Effector memory CD4-positive, alpha-beta T cell (primary cell): ENCODE measurements around the gene CAMTA1.

ENCODE experiments used
- DNase-seq, 3 donors: peaks; one replicate each; pipeline ENCODE4 v3.0.0-alpha.2; 2020
- H3K27ac ChIP-seq: 2 replicates; pipeline ENCODE4 v1.7.0; 2013; ENCODE audit warnings: mild to moderate bottlenecking, low read length, moderate library complexity; ENCODE audit not compliant: insufficient read depth, poor library complexity, severe bottlenecking
- H3K27me3 ChIP-seq: replicated peaks from 2 replicates; pipeline ENCODE4 v1.7.0; 2013; ENCODE audit warnings: mild to moderate bottlenecking, low read length; ENCODE audit not compliant: insufficient read depth, control insufficient read depth, poor library complexity, severe bottlenecking
- H3K36me3 ChIP-seq: 2 replicates; pipeline ENCODE4 v1.7.0; 2013; ENCODE audit warnings: mild to moderate bottlenecking, low read length, moderate library complexity; ENCODE audit not compliant: control insufficient read depth, insufficient read depth
- H3K4me1 ChIP-seq: 2 replicates; pipeline ENCODE4 v1.7.0; 2013; ENCODE audit warnings: low read length, mild to moderate bottlenecking; ENCODE audit not compliant: control insufficient read depth, insufficient read depth, poor library complexity, severe bottlenecking
- H3K4me3 ChIP-seq: 2 replicates; pipeline ENCODE4 v1.7.0; 2013; ENCODE audit warnings: low read length, low read depth, mild to moderate bottlenecking; ENCODE audit not compliant: insufficient read depth, poor library complexity, severe bottlenecking
- H3K9me3 ChIP-seq: 2 replicates; pipeline ENCODE4 v1.7.0; 2013; ENCODE audit warnings: mild to moderate bottlenecking, low read length, moderate library complexity; ENCODE audit not compliant: control insufficient read depth

Gene CAMTA1

GRCh38 chr1:7565099-7565750 is 780.0 kb downstream of the CAMTA1 start:
- Histone ChIP-seq H3K9me3 (no peaks in the 10 kb centered on the region), H3K36me3 (no peaks in the 10 kb centered on the region), H3K27me3 (no peaks in the 10 kb centered on the region), H3K4me1 (no peaks in the 10 kb centered on the region), H3K4me3 (no peak overlapping the region), H3K27ac (no peak overlapping the region)
- DNase-seq, result no peak

DNA sequence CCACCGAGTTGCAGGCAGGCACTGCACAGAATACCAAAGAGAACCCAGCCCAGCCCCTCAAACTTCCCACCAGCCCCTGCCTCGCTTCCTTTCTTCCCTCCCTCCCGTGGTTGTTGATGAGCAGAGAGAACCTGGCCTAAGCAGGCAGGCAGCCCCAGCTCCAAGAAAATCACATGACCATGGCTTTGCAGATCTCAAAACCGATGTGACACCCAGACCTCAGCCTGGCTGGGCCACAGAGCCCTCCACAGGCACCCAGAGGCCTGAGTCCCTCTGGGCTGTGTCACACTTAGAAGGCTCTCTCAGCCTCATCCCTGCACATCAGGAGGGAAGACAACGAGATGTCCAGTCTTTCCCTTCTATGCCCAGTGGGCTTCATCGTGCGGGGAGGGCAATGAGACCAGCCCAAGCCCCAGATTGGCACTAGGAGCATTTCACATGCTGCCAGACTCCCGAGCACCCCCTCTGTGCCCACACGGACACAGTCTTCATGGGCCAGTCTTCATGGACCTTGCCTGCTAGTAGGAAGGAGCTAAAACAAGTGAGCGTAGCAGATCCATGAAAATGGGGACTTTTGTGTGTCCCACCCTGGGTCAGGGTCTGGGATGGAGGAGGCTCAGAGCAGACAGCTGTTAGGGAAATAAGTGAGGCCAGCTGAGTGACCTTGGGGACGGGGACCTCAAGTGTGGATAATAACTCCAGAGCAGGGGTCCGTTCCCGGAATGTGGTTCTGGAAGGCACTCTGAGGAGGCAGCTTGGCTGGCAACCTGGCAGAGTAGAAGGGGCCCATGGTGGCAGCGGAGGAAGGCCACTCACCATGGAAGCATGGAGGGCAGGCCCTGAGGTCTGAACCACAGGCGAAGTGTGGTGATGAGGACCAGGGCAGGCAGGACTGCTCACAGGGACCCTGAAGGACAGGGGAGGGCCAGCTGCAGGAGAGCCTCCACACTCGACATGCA is 781.4 kb downstream of the CAMTA1 start:
- Histone ChIP-seq H3K27ac (no peak overlapping the region), H3K4me1 (no peaks in the 10 kb centered on the region), H3K9me3 (no peaks in the 10 kb centered on the region), H3K27me3 (no peaks in the 10 kb centered on the region), H3K4me3 (no peak overlapping the region), H3K36me3 (no peaks in the 10 kb centered on the region)
- no peak for DNase-seq

DNA sequence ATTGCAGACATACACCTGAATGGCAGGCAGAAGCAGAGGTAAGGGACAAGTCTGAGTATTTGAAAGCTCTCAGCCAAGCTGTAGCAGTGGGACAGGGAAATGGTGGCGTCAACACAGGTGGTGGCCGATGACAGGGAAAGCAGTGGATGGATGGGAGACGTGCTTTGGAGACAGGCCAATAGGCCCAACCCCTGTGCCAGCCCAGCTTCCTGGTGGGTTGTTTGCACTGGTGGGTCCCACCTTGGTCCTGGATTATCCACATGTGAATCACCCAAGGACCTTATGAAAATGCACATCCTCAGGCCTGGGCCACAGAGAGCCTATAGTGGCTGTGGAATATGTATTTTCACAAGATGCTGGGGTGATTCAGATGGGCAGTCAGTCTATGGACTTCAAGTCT is 782.1 kb downstream of the CAMTA1 start:
- Histone ChIP-seq H3K9me3 (no peaks in the 10 kb centered on the region), H3K27me3 (no peaks in the 10 kb centered on the region), H3K36me3 (no peaks in the 10 kb centered on the region), H3K27ac (no peak overlapping the region), H3K4me3 (no peak overlapping the region), H3K4me1 (no peaks in the 10 kb centered on the region)
- no peak for DNase-seq

DNA sequence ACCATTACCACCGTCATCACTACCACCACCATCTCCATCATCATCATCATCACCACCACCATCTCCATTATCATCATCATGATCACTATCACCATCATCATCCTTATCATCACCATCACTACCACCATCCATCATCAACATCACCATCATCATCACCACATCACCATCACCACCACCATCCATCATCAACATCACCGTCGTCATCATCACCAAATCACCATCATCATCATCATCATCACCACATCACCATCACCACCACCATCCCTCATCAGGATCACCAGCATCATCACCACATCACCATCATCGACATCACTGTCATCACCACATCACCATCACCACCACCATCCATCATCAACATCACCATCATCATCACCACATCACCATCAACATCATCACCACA is 782.8 kb downstream of the CAMTA1 start:
- Histone ChIP-seq H3K27me3 (no peaks in the 10 kb centered on the region), H3K27ac (no peak overlapping the region), H3K9me3 (no peaks in the 10 kb centered on the region), H3K4me1 (no peaks in the 10 kb centered on the region), H3K36me3 (no peaks in the 10 kb centered on the region), H3K4me3 (no peak overlapping the region)
- no peak for DNase-seq

GRCh38 chr1:7568901-7569524 is 783.8 kb downstream of the CAMTA1 start:
- Histone ChIP-seq H3K9me3 (no peaks in the 10 kb centered on the region), H3K27ac (no peak overlapping the region), H3K36me3 (no peaks in the 10 kb centered on the region), H3K27me3 (no peaks in the 10 kb centered on the region), H3K4me3 (no peak overlapping the region), H3K4me1 (no peaks in the 10 kb centered on the region)
- no peak for DNase-seq

GRCh38 chr1:7570311-7570710 is 785.1 kb downstream of the CAMTA1 start:
- no peak overlapping the region for H3K27ac ChIP-seq
- no peak for DNase-seq
- H3K9me3 ChIP-seq, result no peaks in the 10 kb centered on the region
- peaks cover 3% of the 10 kb centered on the region for H3K27me3 ChIP-seq
- no peak overlapping the region for H3K4me3 ChIP-seq
- no peaks in the 10 kb centered on the region for H3K4me1 ChIP-seq
- no peaks in the 10 kb centered on the region for H3K36me3 ChIP-seq

DNA sequence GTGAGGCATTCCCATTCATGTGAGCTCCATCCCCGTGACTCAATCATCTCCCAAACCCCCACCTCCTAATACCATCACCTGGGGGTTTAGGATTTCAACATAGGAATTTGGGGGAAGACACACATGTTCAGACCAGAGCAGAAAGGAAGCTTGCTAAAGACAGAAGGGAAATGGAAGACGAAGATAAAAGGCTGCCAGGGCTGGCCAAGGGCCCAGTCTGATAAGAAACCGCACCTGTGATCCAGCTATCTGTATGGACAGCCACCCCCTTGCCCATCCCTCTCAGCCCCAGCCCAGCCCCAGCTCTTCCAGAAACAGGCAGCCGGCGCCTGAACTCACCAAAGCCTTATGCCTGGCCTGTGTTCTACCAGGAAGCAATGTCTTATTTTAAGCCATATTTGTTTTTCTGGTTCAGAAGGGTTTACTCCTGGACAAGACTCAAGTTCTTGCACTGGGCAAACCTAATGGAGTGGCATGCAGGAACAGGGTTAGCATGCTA is 787.4 kb downstream of the CAMTA1 start:
- no peak overlapping the region for H3K27ac ChIP-seq
- no peaks in the 10 kb centered on the region for H3K36me3 ChIP-seq
- H3K4me3 ChIP-seq, result no peak overlapping the region
- H3K27me3 ChIP-seq, result peaks cover 3% of the 10 kb centered on the region
- no peak for DNase-seq
- no peaks in the 10 kb centered on the region for H3K9me3 ChIP-seq
- H3K4me1 ChIP-seq, result no peaks in the 10 kb centered on the region

DNA sequence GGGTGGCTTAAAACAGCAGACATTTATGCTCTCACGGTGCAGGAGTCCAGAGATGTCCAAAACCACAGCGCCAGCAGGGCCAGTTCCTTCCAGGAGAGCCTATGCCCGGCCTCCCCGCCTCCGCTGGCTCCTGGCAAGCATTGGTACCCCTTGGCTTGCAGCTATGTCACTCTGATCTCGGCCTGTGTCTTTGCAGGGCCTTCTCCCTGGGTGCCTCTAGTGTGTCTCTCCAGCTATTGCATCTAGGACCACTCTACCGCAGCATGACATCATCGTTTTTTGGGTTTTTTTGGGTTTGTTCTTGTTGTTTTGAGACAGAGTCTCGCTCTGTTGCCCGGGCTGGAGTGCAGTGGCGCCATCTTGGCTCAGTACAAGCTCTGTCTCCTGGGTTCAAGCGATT is 788.2 kb downstream of the CAMTA1 start:
- Histone ChIP-seq H3K9me3 (no peaks in the 10 kb centered on the region), H3K4me1 (no peaks in the 10 kb centered on the region), H3K27me3 (peaks cover 3% of the 10 kb centered on the region), H3K36me3 (no peaks in the 10 kb centered on the region), H3K4me3 (no peak overlapping the region), H3K27ac (no peak overlapping the region)
- DNase-seq, result no peak

DNA sequence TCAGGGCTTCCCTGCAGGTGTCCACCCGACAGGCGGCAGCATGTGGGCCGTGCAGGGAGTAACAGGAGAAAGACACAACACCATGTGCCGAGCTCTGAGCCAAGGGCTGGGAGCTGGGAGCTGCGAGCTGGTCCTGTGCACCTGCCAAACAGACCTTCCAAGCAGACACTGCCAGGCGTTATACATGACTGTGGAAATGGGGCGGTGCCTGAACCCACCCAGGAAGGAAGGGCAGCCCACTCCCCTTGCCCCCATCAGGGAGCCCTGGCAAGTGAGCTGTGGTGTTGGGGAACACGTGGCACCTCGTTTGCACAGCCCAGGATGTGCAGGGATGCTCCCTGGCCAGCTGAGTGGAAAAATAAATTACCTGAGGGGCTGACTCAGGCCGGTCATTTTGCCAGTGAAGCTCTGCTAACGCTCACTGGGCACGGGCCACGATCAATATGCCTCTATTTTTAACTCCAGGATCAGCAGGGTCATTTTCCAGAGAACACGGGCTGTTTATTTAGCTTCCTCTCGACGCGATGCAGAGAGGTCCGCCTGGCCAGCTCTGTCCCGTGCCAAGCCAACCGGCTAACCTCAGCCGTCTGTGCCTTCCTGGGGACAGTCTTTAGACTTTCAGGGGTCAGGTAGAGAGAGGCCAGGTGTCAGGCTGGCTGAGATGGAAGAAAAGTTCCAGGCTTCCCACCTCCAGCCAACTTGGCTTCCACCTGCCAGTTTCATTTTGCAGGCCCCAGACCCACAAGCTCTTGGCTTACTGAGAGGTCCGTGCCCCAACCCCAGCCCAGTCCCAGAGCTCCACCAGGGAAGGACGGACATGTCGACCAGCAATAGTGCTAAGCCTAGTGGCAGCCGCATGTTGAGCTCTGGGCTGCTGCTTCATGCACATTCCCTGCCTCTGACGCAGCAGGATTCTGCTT is 789.1 kb downstream of the CAMTA1 start:
- DNase-seq, result no peak
- Histone ChIP-seq H3K4me1 (no peaks in the 10 kb centered on the region), H3K36me3 (no peaks in the 10 kb centered on the region), H3K9me3 (no peaks in the 10 kb centered on the region), H3K27ac (no peak overlapping the region), H3K27me3 (peaks cover 3% of the 10 kb centered on the region), H3K4me3 (no peak overlapping the region)
